RPMI7951 (cell line): ENCODE results near the gene CLMP. TPM values are rescaled to one million over a fixed set of nuclear protein-coding genes. Genes with fewer than 3 reads are reported as not detected.
"Not testable (repeated sequence)": the region's sequence is repeated elsewhere in the genome, so short reads cannot be mapped to it uniquely, and the experiment has no call there.

ENCODE experiments used
- DNase-seq: peaks from one replicate; pipeline ENCODE4 v3.0.0-alpha.2; 2012; ENCODE audit warnings: low read depth
- total RNA-seq: library from RNA; depleted of rRNA; stranded (reverse); fragments of >200 nt; shearing (Covaris generic); gene quantifications from 2 replicates; pipeline ENCODE4 v1.2.3, GENCODE V29; 2014

CLMP gene
- total RNA-seq, 1 experiment from 2014 or later = 42.7 TPM

DNA sequence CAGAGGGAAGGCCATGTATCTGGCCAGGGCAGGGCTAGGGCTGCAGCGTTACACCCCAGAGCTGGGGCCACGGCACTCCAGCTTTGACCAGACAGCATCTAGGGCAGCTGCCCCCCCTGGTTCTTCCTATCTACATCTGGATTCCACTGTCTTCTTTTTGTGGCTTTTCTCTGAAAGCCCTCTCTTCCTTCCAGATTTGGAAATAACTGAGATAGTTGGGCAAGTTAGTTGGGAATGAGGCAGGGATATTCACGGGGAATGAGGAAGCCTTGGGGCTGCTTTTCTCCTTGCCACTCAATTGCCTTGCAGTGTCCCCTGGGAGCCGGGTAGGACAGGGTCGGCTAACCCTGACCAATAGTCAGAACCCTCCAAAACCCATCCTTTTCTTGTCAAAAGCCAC lies 26.8 kb downstream of the CLMP start:
- peak; percentile 54 for DNase-seq

DNA sequence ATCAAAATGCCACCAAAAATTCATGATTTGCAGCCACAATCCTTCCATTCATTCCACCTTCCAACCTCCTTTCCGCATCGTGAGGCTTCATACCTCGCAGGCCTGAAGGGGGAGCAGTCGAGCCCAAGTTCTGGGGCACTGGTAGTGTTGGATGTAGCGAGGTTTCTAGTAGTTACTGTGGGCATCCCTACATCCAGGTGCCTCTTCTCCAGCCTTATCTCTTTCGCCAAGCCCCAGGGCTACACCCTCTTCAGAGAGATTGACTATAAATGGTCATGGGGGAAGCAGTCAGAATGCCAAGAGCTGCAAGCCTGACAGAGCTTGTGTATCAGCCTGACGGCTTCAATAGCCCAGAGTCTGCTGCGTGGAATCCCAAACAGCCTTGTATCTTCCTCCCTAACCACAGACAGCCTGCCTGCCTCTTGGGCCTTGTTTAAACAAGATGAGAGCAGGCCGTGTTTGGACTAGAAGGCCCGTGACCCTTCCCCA lies 28.9 kb downstream of the CLMP start:
- peak; percentile 94 for DNase-seq

DNA sequence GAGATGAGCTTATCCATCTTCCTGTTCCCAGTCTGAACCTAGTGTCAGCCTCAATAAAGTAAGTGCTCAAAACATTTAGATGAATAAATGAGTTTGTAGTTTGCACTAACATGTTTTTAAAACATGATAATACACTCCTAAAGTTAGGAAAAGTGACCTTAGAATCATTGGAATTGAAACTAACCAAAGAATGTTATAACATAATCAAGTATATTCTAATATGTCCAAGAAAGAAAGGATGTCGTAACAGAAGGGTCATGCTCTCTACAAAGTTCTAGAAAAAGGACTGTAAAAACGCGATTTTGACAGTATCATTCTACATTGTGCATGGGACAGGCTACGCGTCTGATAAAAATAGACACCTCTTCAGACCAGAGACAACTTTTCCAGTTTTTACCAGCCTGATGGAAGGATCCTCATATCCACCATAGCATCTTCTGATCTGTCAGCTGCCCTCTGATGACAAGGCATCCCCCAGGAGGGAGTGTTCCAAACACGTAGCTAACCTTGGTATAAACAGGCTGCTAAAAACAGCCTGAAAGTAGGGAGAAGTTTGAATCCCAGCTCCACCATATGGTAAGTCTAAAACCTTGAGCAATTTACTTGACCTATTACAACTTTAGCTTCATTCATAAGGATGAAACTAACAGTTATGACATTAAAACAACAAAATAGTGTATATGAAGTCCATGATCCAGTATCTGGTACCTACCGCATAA lies 30.2 kb downstream of the CLMP start:
- DNase-seq = no peak

DNA sequence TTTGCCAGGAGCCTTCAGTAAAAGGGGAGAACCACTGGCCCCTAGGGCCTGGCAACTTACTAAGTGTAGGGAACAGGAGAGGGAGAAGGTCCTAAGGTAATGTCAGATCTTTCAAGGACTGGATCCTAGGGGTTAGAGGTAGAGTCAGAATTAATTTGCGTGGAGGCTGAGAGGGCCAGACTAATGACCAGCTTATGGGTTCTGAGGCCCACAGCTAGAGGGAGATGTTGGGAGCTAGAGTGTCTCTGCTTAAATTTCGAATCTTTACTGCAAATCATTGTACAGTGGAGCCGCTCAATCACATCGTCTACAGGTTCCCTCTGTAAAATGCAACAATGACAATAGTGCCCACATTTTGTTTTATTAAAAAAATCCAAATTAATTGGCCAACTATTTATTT lies 31.4 kb downstream of the CLMP start:
- DNase-seq = no peak

DNA sequence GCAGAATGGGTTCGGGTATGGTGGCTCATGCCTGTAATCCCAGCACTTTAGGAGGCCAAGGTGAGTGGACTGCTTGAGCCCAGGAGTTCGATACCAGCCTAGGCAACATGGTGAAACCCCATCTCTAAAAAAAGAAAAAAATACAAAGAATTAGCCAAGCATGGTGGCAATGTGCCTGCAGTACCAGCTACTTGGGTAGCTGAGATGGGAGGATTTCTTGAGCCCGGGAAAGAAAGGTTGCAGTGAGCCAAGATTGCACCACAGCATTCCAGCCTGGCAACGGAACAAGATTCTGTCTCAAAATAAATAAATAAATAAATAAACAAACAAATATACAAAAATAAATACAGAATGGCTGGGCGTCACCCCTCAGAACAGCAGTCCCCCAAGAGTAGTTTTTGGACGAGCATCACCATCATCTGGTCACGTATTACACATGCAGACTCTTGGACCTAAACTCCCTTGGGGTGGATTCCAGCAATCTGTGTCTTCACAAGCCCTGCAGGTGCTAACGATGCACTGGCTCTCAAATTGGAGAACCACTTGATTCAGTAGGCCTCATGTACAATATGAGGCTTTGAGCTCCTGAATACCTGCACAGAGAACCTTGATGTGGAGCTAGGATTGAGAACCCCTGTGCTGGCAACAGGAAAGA lies 33.5 kb downstream of the CLMP start:
- DNase-seq = no peak

DNA sequence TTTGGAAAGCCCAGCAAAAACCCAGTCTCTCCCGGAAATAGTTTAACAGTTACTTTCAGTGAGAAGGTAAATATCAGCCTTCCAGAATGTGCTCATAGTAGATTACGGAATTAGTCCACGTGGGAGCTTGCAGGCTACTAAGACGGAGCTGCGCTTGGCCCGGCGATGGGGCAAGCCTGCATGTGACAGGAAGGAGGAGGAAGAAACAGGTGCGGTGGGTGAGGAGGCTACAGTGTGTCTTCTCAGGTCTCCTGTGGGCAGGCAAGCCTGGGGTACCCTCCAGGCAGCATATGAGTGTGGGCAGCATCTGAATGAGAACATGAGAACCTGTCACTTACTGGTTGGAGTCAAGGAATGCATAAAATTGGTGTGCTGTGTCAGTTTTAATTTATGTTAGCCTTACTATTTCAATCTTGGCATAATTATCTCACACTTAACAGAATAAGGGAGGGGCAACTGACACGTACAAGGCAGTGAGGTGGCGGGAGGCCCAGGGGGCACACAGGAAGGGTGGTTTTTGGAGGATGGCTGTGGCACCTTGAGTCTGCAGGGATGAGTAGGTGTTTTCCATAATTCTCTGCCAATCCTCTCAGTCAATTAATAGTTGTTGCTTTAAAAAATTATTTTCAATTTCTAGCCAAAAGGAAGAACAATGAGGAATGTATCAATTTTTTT lies 35.7 kb downstream of the CLMP start:
- no peak for DNase-seq

DNA sequence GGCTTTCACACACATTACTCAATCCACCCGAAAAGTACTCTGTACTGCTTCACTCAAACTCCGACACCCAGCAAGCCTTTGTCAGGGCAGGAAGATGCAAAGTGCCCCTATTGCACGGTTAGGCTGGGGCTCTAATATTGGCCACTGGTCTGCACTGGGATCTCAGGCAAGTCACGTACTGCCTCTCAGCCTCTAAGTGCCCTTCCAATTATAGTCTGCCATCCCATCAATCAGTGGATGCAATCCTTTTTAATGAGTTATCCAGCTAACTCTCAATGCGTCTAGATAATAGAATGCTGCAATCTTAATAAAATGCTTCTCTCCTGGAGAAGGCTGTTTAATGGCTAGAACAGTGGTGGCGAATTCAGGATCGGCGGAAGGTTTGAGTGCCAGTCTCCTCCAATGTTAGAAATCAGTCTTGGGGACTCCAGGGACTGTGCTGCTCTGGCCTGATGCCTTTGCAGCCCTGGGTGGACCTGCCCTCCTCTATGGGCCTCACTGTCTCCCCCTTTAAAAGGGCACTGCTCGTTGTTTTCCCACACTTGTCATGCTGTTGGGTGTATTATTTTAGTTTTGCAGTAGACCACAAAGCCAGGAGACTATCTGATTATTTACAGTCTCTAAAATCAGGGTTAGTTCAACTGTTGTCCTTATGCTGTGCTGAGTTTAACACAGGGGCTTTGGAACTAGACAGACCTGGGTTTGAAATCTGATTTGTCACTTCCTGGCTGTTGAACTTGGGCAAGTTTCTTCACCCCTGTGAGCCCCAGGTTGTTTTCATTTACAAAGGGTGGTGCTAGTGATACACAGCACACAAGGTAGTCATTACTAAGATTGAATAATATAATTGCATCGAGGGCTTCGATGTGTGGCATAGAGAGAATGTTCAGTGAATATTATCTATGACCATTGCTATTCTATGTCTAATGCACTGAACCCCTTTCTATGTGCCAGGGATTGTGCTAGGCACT lies 36.7 kb downstream of the CLMP start:
- DNase-seq = no peak

DNA sequence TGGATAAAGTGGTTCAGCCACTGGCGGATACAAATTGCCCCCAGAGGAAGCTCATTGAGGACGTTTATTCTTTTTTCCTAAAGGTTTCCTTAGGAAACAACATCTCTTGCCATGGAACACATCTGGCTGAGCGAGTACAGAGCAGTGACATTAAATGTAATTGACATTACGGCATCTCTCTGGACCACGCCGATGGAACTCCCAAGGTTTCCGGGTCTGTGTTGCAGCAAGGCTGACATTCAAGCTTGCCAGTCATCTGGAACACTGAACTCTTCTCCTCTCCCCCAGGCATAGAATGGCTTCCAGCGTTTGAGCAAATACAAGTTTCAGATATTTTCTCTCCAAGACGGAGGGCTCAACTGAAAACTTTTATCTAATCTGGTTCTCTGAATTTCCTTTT lies 42.1 kb downstream of the CLMP start:
- DNase-seq = no peak

DNA sequence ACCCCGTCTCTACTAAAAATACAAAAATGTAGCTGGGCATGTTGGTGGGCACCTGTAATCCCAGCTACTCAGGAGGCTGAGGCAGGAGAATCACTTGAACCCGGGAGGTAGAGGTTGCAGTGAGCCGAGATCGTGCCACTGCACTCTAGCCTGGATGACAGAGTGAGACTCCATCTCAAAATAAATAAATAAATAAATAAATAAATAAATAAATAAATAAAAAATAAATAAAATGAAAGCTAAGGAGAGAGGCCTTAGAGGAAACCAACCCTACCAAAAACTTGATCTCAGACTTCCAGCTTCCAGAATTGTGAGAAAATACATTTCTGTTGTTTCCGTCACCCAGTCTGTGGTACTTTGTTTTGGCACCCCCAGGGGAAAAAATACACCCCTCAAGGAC lies 42.7 kb downstream of the CLMP start:
- DNase-seq = not testable (repeated sequence)

DNA sequence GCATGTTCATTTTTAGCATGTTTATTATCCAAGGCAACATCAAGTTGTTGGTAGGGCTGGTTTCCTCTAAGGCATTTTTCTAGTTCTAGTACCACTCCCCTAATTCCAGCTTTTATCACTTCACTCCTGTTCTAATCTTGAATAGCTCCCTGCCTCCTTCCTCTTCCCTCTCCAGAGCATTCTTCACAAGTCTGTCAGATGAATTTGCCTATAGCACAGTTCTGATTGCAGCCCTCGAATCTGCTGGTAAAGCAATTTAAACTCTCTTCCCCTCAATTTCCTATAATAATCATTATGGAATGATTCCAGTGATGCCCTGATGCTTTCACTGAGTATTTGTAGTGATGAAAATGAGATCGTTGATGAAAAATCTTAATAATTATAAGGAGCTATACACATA lies 43.3 kb downstream of the CLMP start:
- DNase-seq = no peak

DNA sequence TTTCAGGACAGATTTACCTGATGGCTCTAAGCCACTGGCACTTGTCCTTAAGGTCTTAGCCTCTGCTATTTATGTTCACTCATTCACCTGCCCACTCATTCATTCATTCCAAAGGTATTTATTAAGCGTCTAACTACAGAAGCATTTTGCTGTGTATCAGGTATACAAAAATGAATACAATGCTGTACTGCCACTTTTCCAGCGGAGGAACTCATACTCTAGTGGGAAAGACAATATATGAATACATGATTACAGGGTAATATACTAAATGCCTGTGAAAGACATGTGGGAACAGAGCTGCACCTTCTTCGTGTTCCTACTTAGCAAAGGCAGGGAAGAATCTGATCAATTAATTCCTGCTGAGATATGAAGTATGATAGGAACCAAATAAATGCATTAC lies 43.7 kb downstream of the CLMP start:
- no peak for DNase-seq

DNA sequence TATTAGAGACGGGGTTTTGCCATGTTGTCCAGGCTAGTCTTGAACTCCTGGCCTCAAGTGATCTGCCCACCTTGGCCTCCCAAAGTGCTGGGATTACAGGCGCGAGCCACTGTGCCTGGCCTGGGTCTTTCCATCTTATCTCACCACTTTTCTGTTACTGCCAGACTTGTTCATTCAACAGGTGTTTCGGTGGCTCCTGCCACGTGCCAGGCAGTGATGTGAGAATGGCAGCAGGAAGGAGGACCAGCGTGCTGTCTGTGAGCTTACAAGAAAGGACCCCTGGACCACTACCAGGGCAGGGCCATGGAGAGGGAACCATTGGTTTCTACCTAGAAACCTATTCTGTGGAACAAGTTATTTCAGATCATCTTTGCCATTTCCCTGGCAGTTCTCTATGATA lies 44.2 kb downstream of the CLMP start:
- no peak for DNase-seq

DNA sequence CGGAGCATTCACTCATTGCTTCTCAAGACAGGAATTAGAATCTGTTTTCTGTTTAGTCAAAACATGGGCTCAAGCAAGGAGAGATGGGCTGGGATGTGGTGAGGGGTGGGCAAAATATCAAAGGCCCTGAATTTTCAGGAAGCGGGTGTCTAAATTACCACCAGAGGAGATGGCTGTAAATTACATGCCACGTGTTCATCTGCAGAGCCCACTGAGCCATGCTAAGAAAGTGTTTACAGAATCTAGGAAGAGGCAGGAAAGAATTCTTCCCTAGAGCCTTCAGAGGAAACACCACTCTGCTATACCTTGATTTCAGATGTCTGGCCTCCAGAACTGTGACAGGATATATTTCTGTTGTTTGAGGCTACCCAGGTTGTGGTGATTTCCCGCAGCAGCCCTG lies 46.1 kb downstream of the CLMP start:
- DNase-seq = no peak

DNA sequence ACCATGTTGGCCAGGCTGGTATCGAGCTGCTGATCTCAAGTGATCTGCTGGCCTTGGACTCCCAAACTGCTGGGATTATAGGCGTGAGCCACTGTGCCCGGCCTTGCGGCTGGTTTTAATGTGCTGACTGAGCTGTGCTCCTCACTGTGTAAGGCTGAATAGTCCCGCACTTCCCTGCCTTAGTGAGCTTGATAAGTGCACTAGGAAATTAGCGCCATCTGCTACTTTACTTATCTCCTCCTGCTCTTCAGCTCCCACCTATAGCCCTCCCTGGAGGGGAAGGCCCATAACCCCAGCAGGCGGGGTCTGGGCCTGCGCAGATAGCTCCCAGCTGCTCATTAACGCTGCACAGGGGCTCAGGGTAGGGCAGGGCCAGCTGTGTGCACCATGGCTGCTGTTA lies 49.4 kb downstream of the CLMP start:
- DNase-seq = peak; percentile 45

DNA sequence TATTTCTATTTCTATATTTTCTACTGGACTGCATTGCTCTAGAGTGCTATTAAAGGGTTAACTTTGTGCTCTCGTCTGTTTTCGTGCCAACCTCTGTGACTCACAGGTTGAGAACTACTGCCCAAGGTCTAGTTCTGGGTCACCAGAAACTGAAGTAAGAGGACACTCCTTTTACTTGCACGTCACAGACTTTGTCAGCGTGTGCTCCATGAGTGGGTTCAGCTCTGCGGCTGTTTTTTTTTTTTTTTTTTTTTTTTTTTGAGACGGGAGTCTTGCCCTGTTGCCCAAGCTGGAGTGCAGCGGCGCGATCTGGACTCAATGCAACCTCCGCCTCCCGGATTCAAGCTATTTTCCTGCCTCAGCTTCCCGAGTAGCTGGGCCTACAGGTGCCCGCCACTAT lies 49.8 kb downstream of the CLMP start:
- DNase-seq = peak; percentile 94

DNA sequence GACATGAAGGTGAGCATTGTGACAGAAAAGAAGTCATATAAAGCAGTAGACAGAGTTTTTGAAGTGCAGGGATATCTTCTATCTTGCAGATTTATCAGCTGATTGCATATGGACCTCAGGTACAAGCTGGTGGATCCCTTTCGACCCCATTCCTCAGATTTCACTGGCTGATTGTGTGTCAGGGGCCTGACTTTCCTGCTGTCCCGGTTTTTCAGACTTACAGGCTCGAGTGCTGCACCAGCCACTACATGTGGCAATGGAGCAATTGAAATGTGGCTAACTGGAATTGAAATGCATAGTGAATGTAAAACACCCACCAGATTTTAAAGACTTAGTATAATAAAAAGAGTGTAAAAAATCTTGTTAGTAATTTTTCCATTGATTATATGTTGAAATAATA lies 50.3 kb downstream of the CLMP start:
- DNase-seq = no peak

DNA sequence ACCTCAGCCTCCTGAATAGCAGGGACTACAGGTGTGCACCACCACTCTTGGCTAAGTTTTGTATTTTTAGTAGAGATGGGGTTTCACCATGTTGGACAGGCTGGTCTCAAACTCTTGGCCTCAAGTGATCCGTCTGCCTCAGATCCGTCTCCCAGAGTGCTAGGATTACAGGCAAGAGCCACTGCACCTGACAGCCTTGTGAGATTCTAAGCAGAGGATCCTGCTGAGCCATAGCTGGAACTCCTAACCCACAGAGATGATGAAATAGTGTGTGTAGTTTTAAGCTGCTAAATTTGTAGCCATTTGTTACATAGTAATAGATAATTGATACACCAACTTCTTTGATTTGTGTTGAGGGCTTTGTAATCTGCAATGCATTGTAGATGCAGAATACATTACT lies 51.1 kb downstream of the CLMP start:
- no peak for DNase-seq

DNA sequence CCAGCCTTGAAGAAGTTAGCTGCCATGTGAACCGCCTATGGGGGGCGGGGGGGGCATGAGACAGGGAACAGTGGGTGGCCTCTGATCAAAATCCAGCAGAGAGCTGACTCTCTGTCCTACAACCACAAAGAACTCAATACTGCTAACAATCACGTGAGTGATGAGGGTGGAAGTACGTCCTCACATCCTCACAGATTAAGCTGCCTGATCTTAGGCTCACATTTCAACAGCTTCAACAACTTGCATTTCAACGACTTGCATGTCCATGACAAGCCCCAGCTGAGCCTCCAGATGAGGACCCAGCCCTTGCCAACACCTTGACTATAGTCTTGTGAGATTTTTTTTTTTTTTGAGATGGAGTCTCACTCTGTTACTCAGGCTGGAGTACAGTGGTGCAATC lies 51.6 kb downstream of the CLMP start:
- DNase-seq = no peak

DNA sequence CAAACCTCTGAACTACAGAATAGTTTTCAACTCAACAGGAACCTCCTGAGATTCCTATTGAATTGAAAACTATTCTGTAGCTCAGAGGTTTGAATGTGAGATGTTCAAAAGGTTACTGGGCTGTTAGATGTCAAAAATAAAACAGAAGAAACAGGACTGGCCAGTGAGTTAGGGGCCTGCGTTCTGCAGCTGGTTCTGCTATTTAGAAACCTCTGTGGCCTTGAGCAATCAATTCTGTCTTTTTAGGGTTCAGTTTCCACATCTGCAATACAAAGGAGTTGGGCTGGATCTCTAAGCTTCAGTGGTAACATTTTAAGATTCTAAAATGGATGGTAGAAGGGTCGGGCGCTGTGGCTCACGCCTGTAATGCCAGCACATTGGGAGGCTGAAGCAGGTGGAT lies 55.8 kb downstream of the CLMP start:
- no peak for DNase-seq

DNA sequence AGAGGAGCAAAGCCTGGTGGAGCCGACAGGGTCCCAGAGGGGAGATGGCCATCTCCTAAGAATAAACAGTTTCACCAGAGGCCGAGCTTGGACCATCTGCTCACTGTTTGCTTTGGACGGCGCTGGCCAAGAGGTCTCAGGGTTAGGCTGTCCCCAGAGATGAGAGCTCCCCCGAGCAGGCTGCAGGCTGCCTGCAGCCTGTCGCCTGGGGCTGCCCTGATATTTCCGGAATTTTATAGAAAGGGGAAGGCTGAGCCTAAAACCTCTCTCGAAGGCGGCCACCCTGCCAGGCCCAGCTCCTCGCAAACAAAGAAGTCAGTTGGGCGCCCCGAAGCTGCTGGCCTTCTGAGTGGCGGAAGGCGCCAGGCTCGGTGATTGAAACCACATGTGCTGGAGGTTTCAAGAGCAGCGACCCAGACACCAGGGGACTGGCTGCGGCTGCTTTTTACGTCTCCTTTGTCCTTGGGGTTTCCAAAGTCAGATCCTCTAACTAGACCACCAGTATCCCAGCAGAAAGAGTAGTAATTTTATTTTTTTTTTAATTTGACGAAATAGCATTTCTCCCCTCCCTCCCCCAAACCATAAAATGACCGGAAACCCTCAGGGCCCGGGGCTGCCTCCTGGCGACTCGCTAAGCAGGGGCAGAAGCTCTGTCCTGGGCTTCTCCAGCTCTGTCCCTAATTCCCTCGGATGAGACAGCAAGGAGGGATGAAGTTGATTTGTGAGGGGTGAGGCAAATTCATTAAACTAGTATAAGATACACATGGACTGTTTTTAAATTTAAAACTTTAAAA lies 57.4 kb downstream of the CLMP start:
- DNase-seq = peak; percentile 98

DNA sequence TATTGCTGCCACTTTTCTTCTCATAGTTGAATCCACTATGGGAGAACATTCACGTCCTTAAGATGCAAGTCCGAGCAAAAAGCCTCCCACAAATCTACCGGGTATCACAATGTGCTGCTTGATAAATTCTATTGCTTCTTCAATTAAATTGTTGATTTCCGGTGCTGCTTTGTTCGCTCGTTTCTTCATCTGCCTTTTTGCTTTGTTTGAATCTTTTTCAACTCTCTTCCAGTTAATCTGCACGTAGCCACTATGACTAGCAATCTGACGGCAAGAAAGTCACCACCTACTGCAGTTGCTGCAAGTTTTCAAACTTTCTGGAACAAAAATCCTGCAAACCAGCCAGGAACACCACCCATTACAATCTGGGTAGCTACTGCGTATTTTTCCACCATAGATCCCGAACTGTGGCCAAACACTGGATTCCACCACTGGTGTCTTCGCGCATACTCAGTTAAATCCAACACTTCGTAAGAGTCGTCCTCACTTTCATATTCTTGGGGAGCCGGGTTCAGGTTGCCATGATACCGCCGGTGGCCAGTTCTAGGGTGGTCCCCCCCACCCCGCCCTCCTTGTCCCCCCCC lies 59.1 kb downstream of the CLMP start:
- no peak for DNase-seq
